ENCODE results near the gene CPNE5.
"Not testable (repeated sequence)": the region's sequence is repeated elsewhere in the genome, so short reads cannot be mapped to it uniquely, and the experiment has no call there.

Gene CPNE5

GRCh38 chr6:36739947-36740817 lies 99.1 kb downstream of the CPNE5 start:
- DNase-seq, result no peak

GRCh38 chr6:36738108-36738507 lies 101.1 kb downstream of the CPNE5 start:
- DNase-seq, result no peak

GRCh38 chr6:36737043-36737785 lies 102.0 kb downstream of the CPNE5 start:
- no peak for DNase-seq

GRCh38 chr6:36735110-36736071 lies 103.9 kb downstream of the CPNE5 start:
- DNase-seq, result peak; percentile 76

- no peak for DNase-seq
Measured at GRCh38 chr6:36734486-36735060, 104.7 kb downstream of the CPNE5 start.

- no peak for DNase-seq
Measured at GRCh38 chr6:36733300-36733699, 105.9 kb downstream of the CPNE5 start.

GRCh38 chr6:36731622-36732310 lies 107.5 kb downstream of the CPNE5 start:
- DNase-seq, result no peak

- no peak for DNase-seq
Measured at GRCh38 chr6:36730424-36731380, 108.5 kb downstream of the CPNE5 start.

GRCh38 chr6:36729161-36729524 lies 110.1 kb downstream of the CPNE5 start:
- no peak for DNase-seq

GRCh38 chr6:36728289-36729160 lies 110.7 kb downstream of the CPNE5 start:
- DNase-seq, result no peak

GRCh38 chr6:36727505-36728021 lies 111.7 kb downstream of the CPNE5 start:
- DNase-seq, result peak; percentile 84

GRCh38 chr6:36725581-36725980 lies 113.7 kb downstream of the CPNE5 start:
- no peak for DNase-seq

GRCh38 chr6:36724514-36725390 lies 114.5 kb downstream of the CPNE5 start:
- DNase-seq, result peak; percentile 86

GRCh38 chr6:36723992-36724391 lies 115.3 kb downstream of the CPNE5 start:
- DNase-seq, result not testable (repeated sequence)

- DNase-seq, result no peak
Measured at GRCh38 chr6:36722879-36723278, 116.4 kb downstream of the CPNE5 start.

- no peak for DNase-seq
Measured at GRCh38 chr6:36722365-36722764, 116.9 kb downstream of the CPNE5 start.

GRCh38 chr6:36721369-36722140 lies 117.7 kb downstream of the CPNE5 start:
- DNase-seq, result no peak
